ENCODE data around the gene NDUFAF8.

Gene NDUFAF8

GRCh38 chr17:81191646-81192045 is 47.5 kb upstream of the NDUFAF8 start:
- TF ChIP-seq TAF1 (IDR thresholded peaks at IDR 0.05; ENCODE audit: borderline replicate concordance, insufficient read depth, low read length), result no peak
- TF ChIP-seq POLR2AphosphoS5 (IDR thresholded peaks at IDR 0.05; ENCODE audit: low read depth, low read length), result no peak
- no peak for TF ChIP-seq FOXP2 (optimal IDR thresholded peaks at IDR 0.05; ENCODE audit: borderline replicate concordance, extremely low read depth, extremely low read length, insufficient read depth)
- TF ChIP-seq, protein P1, sequence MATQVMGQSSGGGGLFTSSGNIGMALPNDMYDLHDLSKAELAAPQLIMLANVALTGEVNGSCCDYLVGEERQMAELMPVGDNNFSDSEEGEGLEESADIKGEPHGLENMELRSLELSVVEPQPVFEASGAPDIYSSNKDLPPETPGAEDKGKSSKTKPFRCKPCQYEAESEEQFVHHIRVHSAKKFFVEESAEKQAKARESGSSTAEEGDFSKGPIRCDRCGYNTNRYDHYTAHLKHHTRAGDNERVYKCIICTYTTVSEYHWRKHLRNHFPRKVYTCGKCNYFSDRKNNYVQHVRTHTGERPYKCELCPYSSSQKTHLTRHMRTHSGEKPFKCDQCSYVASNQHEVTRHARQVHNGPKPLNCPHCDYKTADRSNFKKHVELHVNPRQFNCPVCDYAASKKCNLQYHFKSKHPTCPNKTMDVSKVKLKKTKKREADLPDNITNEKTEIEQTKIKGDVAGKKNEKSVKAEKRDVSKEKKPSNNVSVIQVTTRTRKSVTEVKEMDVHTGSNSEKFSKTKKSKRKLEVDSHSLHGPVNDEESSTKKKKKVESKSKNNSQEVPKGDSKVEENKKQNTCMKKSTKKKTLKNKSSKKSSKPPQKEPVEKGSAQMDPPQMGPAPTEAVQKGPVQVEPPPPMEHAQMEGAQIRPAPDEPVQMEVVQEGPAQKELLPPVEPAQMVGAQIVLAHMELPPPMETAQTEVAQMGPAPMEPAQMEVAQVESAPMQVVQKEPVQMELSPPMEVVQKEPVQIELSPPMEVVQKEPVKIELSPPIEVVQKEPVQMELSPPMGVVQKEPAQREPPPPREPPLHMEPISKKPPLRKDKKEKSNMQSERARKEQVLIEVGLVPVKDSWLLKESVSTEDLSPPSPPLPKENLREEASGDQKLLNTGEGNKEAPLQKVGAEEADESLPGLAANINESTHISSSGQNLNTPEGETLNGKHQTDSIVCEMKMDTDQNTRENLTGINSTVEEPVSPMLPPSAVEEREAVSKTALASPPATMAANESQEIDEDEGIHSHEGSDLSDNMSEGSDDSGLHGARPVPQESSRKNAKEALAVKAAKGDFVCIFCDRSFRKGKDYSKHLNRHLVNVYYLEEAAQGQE (IDR thresholded peaks at IDR 0.05; ENCODE audit: insufficient read depth in 1 of 2, low read depth in 2 of 2, low read length in 2 of 2), result no peak
- no peak for TF ChIP-seq SIN3A (IDR thresholded peaks at IDR 0.05; ENCODE audit: borderline replicate concordance, insufficient read depth, low read length)

DNA sequence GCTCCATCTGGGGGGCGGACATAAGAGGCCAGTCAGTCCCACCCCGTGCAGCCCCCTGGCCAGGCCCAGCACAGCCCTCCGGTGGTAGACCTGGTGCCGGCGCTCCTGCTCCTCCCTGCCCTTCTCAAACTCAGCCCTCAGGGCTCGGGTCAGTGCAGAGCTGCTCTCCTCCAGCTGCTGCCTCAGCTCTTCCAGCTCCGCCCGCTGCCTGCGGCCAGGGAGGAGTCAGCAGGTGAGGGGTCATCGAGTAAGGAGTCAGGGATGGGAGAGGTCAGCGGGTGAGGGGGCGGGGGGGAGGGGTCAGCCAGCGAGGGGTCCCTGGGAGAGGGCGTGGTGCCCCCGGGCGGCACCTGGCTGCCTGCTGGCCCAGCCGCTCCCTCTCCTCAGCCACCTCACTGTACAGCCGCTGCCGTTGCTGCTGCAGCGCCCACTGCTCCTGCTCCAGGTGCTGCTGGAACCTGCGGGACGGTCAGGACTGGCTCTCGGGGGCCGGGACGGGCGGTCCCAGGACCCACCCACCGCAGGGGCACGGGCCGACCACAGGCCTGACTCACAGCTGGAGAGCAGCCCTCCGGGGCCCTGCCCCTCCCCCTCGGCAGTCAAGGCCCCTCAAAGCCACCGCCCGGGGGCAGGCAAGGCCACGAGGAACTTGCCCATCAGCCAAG is 46.6 kb upstream of the NDUFAF8 start:
- TF ChIP-seq TAF1 (IDR thresholded peaks at IDR 0.05; ENCODE audit: borderline replicate concordance, insufficient read depth, low read length) (no peak), POLR2AphosphoS5 (IDR thresholded peaks at IDR 0.05; ENCODE audit: low read depth, low read length) (no peak), FOXP2 (optimal IDR thresholded peaks at IDR 0.05; ENCODE audit: borderline replicate concordance, extremely low read depth, extremely low read length, insufficient read depth) (no peak)

GRCh38 chr17:81193051-81193410 is 46.1 kb upstream of the NDUFAF8 start:
- TF ChIP-seq FOXP2 (optimal IDR thresholded peaks at IDR 0.05; ENCODE audit: borderline replicate concordance, extremely low read depth, extremely low read length, insufficient read depth), result no peak
- no peak for TF ChIP-seq POLR2AphosphoS5 (IDR thresholded peaks at IDR 0.05; ENCODE audit: low read depth, low read length)
- TF ChIP-seq, protein P1 (IDR thresholded peaks at IDR 0.05; ENCODE audit: insufficient read depth in 1 of 2, low read depth in 2 of 2, low read length in 2 of 2), result no peak
- TF ChIP-seq SIN3A (IDR thresholded peaks at IDR 0.05; ENCODE audit: borderline replicate concordance, insufficient read depth, low read length), result no peak
- TF ChIP-seq TAF1 (IDR thresholded peaks at IDR 0.05; ENCODE audit: borderline replicate concordance, insufficient read depth, low read length), result no peak

- peak; percentile 77 for TF ChIP-seq FOXP2 (optimal IDR thresholded peaks at IDR 0.05; ENCODE audit: borderline replicate concordance, extremely low read depth, extremely low read length, insufficient read depth)
- peak; percentile 54; the same call in 1 of the 2 replicates for TF ChIP-seq POLR2AphosphoS5 (IDR thresholded peaks at IDR 0.05; ENCODE audit: low read depth, low read length)
- TF ChIP-seq SIN3A (IDR thresholded peaks at IDR 0.05; ENCODE audit: borderline replicate concordance, insufficient read depth, low read length), result no peak; the same call in 1 of the 2 replicates
These were observed 45.5 kb upstream of the NDUFAF8 start for GRCh38 chr17:81193470-81194224.

DNA sequence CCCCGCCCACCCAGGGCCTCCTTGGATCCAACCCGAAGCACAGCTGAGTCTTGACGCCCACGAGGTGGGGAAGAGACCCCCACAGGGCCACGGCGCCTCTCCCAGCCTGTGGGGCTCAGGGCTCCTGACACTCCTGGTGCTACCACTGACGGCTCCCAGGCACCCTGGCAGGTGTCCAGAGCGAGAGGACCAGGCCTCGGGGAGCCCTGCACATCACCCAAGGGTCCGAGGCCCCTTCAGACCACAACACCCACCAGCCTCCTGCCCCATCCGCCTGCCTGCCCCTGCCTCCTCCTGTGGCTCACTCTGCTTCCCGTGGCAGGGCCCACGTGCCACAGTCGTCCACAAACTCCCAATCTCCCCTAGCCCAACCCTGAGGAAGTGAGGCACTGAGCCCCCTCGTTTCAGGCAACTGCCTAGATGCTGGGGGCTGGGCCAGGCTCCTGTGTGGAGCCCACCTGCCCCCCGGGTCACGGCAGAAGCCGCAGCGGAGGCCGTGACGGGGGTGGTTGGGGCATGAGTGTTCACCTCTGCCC is 44.8 kb upstream of the NDUFAF8 start:
- TF ChIP-seq, protein P1 (IDR thresholded peaks at IDR 0.05; ENCODE audit: insufficient read depth in 1 of 2, low read depth in 2 of 2, low read length in 2 of 2), result no peak
- TF ChIP-seq POLR2AphosphoS5 (IDR thresholded peaks at IDR 0.05; ENCODE audit: low read depth, low read length) (no peak), FOXP2 (optimal IDR thresholded peaks at IDR 0.05; ENCODE audit: borderline replicate concordance, extremely low read depth, extremely low read length, insufficient read depth) (no peak), TAF1 (IDR thresholded peaks at IDR 0.05; ENCODE audit: borderline replicate concordance, insufficient read depth, low read length) (no peak), SIN3A (IDR thresholded peaks at IDR 0.05; ENCODE audit: borderline replicate concordance, insufficient read depth, low read length) (no peak)
